ENCODE data around the gene SDK1. TPM values are rescaled to one million over a fixed set of nuclear protein-coding genes. Genes with fewer than 3 reads are reported as not detected.

SDK1 gene
- total RNA-seq, 6 experiments from 2014 or later: not detected

DNA sequence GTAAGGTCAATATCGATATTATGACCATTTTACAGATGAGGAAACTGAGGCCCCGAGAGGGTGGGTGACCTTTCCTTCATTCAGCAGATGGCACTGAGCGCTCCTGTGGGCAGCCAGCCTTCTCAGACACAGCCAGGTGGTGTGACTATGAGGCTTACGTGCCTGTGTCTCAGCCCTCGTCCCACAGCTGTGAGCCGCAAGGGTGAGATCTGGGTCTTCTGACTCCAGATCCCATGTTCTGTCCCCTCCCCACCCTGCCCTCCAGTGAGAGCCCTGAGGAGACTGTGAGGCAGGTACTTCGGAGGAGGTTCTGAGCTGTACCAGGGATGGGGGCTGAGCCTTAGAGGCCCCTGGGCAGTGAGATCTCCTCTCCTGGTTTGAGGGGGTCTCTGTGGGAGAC, 767.2 kb downstream of the SDK1 start:
- TF ChIP-seq, protein P1, sequence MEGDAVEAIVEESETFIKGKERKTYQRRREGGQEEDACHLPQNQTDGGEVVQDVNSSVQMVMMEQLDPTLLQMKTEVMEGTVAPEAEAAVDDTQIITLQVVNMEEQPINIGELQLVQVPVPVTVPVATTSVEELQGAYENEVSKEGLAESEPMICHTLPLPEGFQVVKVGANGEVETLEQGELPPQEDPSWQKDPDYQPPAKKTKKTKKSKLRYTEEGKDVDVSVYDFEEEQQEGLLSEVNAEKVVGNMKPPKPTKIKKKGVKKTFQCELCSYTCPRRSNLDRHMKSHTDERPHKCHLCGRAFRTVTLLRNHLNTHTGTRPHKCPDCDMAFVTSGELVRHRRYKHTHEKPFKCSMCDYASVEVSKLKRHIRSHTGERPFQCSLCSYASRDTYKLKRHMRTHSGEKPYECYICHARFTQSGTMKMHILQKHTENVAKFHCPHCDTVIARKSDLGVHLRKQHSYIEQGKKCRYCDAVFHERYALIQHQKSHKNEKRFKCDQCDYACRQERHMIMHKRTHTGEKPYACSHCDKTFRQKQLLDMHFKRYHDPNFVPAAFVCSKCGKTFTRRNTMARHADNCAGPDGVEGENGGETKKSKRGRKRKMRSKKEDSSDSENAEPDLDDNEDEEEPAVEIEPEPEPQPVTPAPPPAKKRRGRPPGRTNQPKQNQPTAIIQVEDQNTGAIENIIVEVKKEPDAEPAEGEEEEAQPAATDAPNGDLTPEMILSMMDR (IDR thresholded peaks at IDR 0.05): no peak
- Mint-ChIP-seq H3K4me1 (ENCODE audit: low read depth) (no peaks in the 10 kb centered on the region), H3K27me3 (ENCODE audit: insufficient read depth) (peaks cover 3% of the 10 kb centered on the region), H3K4me3 (no peak overlapping the region), H3K27ac (no peak overlapping the region), H3K36me3 (ENCODE audit: low read depth) (no peaks in the 10 kb centered on the region), H3K9me3 (peaks cover 59% of the 10 kb centered on the region)
- no peak for DNase-seq

DNA sequence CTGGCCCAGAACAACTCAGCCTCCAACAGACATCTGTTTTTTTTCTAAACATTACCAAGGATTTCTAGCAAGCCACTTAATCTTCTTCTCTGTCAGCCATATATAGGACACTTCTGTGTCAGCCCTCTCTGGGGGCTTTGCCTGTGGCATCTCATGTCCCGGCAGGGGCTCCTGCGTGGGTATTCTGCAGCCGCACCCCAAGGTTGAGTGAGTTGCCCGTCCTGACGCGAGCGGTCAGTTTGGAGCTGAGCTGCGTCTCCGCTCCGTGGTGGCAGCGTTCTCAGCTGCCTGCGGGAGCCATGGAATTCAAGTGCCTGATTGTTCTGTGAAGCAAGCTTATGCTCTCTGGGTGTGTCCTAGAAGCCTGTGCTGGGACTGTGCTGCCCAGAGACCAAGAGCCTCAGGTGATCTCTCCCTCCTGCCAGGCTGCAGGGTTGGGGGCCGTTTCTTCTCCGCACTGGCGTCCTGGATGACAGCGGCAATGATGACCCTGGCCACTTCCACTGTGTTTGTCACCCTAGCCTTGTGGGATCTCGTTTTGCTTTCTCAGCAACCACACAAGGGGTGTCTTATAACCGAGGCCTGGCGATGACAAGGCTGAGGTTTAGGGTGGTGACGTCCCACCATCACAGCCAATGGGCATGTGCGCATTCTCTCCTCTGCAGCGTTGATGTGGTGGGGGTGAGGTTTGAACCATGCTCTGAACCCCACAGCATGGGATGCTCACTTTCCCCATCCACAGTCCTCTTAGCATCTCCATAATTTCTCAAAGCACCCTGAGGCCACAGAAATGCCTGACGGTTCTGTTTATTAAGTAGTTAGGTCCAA, 768.4 kb downstream of the SDK1 start:
- peaks cover 3% of the 10 kb centered on the region for H3K27me3 Mint-ChIP-seq (ENCODE audit: insufficient read depth)
- no peak for DNase-seq
- H3K4me3 Mint-ChIP-seq: no peak overlapping the region
- H3K9me3 Mint-ChIP-seq: peaks cover 61% of the 10 kb centered on the region
- no peak overlapping the region for H3K27ac Mint-ChIP-seq
- H3K4me1 Mint-ChIP-seq (ENCODE audit: low read depth): no peaks in the 10 kb centered on the region
- TF ChIP-seq, protein P1 (IDR thresholded peaks at IDR 0.05): no peak
- no peaks in the 10 kb centered on the region for H3K36me3 Mint-ChIP-seq (ENCODE audit: low read depth)

DNA sequence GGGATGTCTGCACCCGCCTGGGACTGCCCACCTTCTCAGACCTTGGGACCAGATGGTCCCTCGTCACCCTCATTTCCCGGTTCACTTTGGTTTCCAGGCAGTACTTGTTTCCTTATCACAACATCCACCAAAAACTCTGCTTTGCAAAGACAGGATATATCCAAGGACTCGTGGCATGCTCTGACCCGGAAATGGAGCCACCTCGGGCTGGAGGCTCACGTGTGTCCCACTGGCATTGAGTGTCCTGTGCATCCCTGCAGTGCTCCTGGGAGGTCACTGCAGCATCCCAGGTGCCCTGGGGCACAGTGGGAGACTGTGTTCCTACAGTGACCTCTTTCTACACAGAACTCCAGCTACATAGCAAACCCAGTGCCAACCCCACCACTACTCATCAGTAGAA, 769.2 kb downstream of the SDK1 start:
- Mint-ChIP-seq H3K9me3 (peaks cover 56% of the 10 kb centered on the region), H3K4me1 (ENCODE audit: low read depth) (no peaks in the 10 kb centered on the region), H3K36me3 (ENCODE audit: low read depth) (no peaks in the 10 kb centered on the region), H3K4me3 (no peak overlapping the region), H3K27ac (no peak overlapping the region), H3K27me3 (ENCODE audit: insufficient read depth) (peaks cover 3% of the 10 kb centered on the region)
- TF ChIP-seq, protein P1 (IDR thresholded peaks at IDR 0.05): no peak
- DNase-seq: no peak

DNA sequence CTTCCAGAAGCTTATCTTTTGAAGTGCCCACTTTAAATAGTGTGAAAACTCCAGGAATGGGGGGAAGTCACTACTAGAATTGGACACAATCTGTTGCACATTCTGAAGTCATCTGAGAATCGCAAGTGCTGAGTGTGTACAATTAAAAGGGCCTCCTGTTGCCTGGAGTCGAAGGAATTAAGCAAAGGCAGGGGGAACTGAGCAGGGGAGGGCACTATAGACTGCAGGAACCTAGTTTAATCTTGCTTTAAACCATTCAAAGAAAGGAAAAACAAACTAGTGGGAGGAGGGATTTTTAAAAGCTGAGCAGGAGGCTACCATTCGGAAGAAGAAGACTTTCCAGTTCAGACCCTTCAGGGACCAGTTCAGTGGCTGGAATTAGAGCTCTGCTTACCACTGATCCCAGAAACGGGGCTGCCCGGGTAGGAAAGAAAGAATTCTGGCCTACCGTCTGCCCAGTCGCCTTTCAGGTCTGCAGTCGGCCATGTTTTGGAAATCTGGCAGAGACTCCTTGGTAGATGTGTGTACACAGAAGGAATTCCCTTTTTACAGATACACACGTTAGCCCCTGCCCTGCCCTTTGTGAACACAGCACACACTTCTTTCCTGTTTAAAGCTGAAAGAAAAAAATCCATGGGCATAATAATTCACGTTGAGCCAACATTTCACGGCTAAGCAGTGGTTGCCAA, 770.5 kb downstream of the SDK1 start:
- Mint-ChIP-seq H3K36me3 (ENCODE audit: low read depth) (no peaks in the 10 kb centered on the region), H3K27ac (no peak overlapping the region), H3K4me1 (ENCODE audit: low read depth) (no peaks in the 10 kb centered on the region), H3K27me3 (ENCODE audit: insufficient read depth) (peaks cover 3% of the 10 kb centered on the region), H3K9me3 (peaks cover 69% of the 10 kb centered on the region), H3K4me3 (no peak overlapping the region)
- TF ChIP-seq, protein P1 (IDR thresholded peaks at IDR 0.05): no peak
- DNase-seq: no peak

DNA sequence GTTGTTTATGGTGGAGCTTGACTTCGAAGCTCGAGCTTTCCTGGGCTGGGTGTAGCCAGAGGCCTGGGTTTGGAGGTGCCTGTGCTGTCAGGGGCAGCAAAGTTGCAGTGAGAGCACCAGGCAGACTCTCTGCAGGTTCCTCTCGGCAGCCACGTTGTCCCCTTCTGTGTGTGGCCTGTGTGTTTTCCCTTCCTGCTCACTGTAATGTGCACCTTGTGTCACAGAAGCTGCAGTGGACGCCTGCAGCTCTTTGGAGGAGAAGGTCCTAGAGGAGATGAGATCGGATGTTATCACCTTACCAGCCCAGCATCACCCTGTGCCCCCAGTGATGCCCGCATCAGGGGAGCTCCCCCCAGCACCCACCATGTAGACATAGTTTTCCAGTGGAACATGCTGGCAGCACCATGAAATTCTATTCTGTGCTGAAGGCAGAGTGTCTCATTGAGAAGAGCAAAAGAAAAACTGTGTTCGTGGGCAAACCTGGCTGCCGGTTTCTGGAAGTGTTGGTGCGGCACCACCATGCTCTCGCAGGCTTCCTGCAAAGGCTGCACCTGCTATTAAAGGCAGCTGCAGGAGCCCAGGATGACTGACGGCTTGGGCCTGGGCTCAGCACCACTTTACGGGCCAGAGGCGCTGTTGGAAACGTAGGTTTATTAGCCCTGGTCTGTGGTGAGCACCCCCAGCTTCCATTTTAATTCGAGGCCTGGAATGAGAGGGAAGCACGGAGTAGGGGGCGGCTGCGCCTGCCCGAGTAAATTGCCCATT, 771.3 kb downstream of the SDK1 start:
- no peaks in the 10 kb centered on the region for H3K36me3 Mint-ChIP-seq (ENCODE audit: low read depth)
- DNase-seq: no peak
- H3K27me3 Mint-ChIP-seq (ENCODE audit: insufficient read depth): peaks cover 1% of the 10 kb centered on the region
- no peak overlapping the region for H3K27ac Mint-ChIP-seq
- H3K9me3 Mint-ChIP-seq: peaks cover 70% of the 10 kb centered on the region
- TF ChIP-seq, protein P1 (IDR thresholded peaks at IDR 0.05): no peak
- H3K4me3 Mint-ChIP-seq: no peak overlapping the region
- no peaks in the 10 kb centered on the region for H3K4me1 Mint-ChIP-seq (ENCODE audit: low read depth)
